AG10803 (cell line): Measurements from ENCODE around the gene FAM83D.
A peak's percentile ranks its signal among the peaks of the same experiment; 100 is the strongest.

Experiments used
- DNase-seq: peaks from one replicate; pipeline ENCODE4 v3.0.0; 2010; ENCODE audit warnings: low read depth
- H3K4me3 ChIP-seq: 2 replicates; pipeline ENCODE4 v1.5.1; 2011; ENCODE audit warnings: mild to moderate bottlenecking, low read length, control low read depth
- CTCF ChIP-seq: conservative IDR thresholded peaks from 2 replicates; pipeline ENCODE4 v1.5.1; 2011; ENCODE audit warnings: mild to moderate bottlenecking, low read length, control low read depth, inconsistent platforms

FAM83D gene

DNA sequence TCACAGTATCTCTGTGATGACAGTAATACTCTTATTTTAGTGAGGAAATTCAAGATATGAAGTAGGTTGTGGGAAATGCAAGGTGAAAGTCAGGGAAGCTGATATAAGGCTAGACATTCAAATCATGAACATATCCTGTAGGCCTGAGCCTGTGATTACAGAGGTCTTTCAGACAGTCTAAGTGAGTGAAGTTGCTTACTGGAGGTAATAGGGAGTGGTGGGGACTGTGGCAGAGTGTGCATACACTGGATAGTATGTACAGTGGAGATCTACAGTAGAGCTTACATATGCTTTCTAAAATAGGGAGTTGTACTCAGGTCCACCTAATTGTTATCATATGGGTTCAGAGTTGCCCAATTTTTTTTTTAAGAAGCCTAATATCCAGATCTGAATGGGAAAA, 39.0 kb downstream of the FAM83D start:
- no peak for TF ChIP-seq CTCF
- DNase-seq: no peak

DNA sequence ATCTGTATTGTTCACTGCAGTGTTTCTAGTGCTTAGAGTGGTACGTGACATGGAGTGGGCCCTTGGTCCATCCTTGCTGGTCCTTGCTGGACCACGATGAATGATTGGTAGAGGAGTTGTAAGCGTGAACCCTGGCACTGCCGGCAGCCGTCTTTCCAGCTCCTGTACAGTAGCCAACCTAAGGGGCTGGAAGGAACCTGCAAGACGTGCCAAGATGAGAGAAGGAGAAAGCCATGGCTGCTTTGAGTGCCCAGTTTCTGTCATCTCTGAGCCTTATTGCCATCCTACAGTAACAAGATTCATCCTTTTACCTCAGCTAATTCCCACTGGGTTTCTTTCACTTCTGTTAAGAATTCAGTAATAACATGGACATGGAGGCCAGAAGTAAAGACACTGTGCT, 41.9 kb downstream of the FAM83D start:
- no peak for DNase-seq
- H3K4me3 ChIP-seq: no peak overlapping the region
- TF ChIP-seq CTCF: no peak

More for the DNA sequence above, 39.0 kb downstream of the FAM83D start:
- no peak overlapping the region for H3K4me3 ChIP-seq

- DNase-seq: no peak
- no peak for TF ChIP-seq CTCF
- no peak overlapping the region for H3K4me3 ChIP-seq
These were observed 43.5 kb downstream of the FAM83D start for GRCh38 chr20:38969708-38970107.

- H3K4me3 ChIP-seq: no peak overlapping the region
- DNase-seq: peak; percentile 81
- TF ChIP-seq CTCF: no peak
These were observed 44.1 kb downstream of the FAM83D start for GRCh38 chr20:38970302-38970701.

- H3K4me3 ChIP-seq: no peak overlapping the region
- no peak for TF ChIP-seq CTCF
- DNase-seq: no peak
These were observed 46.9 kb downstream of the FAM83D start for GRCh38 chr20:38973107-38973506.

GRCh38 chr20:38973645-38974044, 47.4 kb downstream of the FAM83D start:
- TF ChIP-seq CTCF: no peak
- no peak overlapping the region for H3K4me3 ChIP-seq
- DNase-seq: peak; percentile 34

GRCh38 chr20:38975539-38976120, 49.4 kb downstream of the FAM83D start:
- DNase-seq: no peak
- H3K4me3 ChIP-seq: no peak overlapping the region
- no peak for TF ChIP-seq CTCF
